MCF 10A (cell line): ENCODE measurements around the gene CHEK2. TPM values are rescaled to one million over a fixed set of nuclear protein-coding genes. Genes with fewer than 3 reads are reported as not detected.
A peak's percentile ranks its signal among the peaks of the same experiment; 100 is the strongest.

ENCODE experiments used
- BruUV-seq: library from RNA; stranded (reverse); fragments of 400-500 nt; replicated peaks from 2 replicates; lab custom pipeline; 2021; lab: Mats Ljungman, UMichigan
- CTCF ChIA-PET: fragments of 300-600 bp; sonication (Branson Sonifier 250); formaldehyde crosslinking; extraction: SDS; loops from one replicate; lab custom pipeline; 2021; ENCODE audit warnings: antibody characterized with exemption, inconsistent platforms; lab: Yijun Ruan, JAX
- POLR2A ChIA-PET: fragments of 300-600, 350-650 bp; sonication (Branson Sonifier 250); formaldehyde crosslinking; extraction: SDS; loops from one replicate; lab custom pipeline; 2020; ENCODE audit warnings: antibody characterized with exemption, inconsistent platforms; lab: Yijun Ruan, JAX
- DNase-seq: peaks from one replicate; pipeline ENCODE4 v3.0.0-alpha.2; 2018; ENCODE audit not compliant: unreplicated experiment
- H3K27ac Mint-ChIP-seq: one replicate; pipeline ENCODE4 v1.8.0; 2022; ENCODE audit warnings: mild to moderate bottlenecking, low read depth, mixed read lengths; ENCODE audit not compliant: unreplicated experiment
- H3K27me3 Mint-ChIP-seq: one replicate; pipeline ENCODE4 v1.8.0; 2022; ENCODE audit warnings: mixed read lengths; ENCODE audit not compliant: insufficient read depth, unreplicated experiment
- H3K36me3 Mint-ChIP-seq: one replicate; pipeline ENCODE4 v1.8.0; 2022; ENCODE audit warnings: mild to moderate bottlenecking, moderate library complexity, mixed read lengths; ENCODE audit not compliant: insufficient read depth, unreplicated experiment
- H3K4me1 Mint-ChIP-seq: one replicate; pipeline ENCODE4 v1.8.0; 2022; ENCODE audit warnings: mixed read lengths; ENCODE audit not compliant: insufficient read depth, unreplicated experiment
- H3K4me3 Mint-ChIP-seq: one replicate; pipeline ENCODE4 v1.8.0; 2022; ENCODE audit warnings: mild to moderate bottlenecking, moderate library complexity, mixed read lengths; ENCODE audit not compliant: unreplicated experiment
- H3K9me3 Mint-ChIP-seq: one replicate; pipeline ENCODE4 v1.8.0; 2022; ENCODE audit warnings: mixed read lengths; ENCODE audit not compliant: unreplicated experiment
- intact Hi-C: fragments of 100-400 bp; cut with micrococcal nuclease; formaldehyde crosslinking; loops from 2 replicates; pipeline ENCODE4 v1.14.1; 2022
- total RNA-seq: library from RNA; stranded (reverse); gene quantifications from 2 replicates; pipeline ENCODE4 v1.2.3, GENCODE V29; 2022
- TF ChIP-seq, protein P1 (sequence below): fragments of 200-600 bp; IDR thresholded peaks from one replicate; pipeline ENCODE4 v1.8.0; 2022; ENCODE audit warnings: antibody characterized with exemption, mild to moderate bottlenecking; ENCODE audit not compliant: unreplicated experiment

The CHEK2 gene
- total RNA-seq, 1 experiment from 2014 or later: 18.8 TPM

DNA sequence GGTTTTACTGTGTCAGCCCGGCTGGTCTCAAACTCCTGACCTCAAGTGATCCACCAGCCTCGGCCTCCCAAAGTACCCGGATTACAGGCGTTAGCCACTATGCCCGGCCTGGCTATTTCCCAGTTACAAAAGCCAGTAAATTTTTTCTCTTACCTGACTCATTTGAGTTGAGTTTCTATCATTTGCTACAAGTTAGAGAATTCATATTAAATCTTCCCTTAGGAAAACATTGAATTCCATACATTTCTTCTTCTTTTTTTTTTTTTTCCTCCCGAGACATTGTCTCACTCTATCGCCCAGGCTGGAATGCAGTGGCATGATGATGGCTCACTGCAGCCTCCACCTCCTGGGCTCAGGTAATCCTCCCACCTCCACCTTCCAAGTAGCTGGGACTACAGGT lies 26.0 kb downstream of the CHEK2 start:
- BruUV-seq: no TSS peak
- intact Hi-C loops: no loop called here
- no peaks in the 10 kb centered on the region for H3K27me3 Mint-ChIP-seq
- no peak for DNase-seq
- H3K4me3 Mint-ChIP-seq: no peak overlapping the region
- H3K4me1 Mint-ChIP-seq: peaks cover 24% of the 10 kb centered on the region
- peaks cover 35% of the 10 kb centered on the region for H3K36me3 Mint-ChIP-seq
- no peak overlapping the region for H3K27ac Mint-ChIP-seq
- ChIA-PET CTCF (no interaction called here), POLR2A (interaction anchor here (0.6 kb wide), 1 partner anchor 16 kb away, joined by 3 read pairs; no protein-coding TSS in a partner anchor)
- H3K9me3 Mint-ChIP-seq: no peaks in the 10 kb centered on the region
- TF ChIP-seq, protein P1, sequence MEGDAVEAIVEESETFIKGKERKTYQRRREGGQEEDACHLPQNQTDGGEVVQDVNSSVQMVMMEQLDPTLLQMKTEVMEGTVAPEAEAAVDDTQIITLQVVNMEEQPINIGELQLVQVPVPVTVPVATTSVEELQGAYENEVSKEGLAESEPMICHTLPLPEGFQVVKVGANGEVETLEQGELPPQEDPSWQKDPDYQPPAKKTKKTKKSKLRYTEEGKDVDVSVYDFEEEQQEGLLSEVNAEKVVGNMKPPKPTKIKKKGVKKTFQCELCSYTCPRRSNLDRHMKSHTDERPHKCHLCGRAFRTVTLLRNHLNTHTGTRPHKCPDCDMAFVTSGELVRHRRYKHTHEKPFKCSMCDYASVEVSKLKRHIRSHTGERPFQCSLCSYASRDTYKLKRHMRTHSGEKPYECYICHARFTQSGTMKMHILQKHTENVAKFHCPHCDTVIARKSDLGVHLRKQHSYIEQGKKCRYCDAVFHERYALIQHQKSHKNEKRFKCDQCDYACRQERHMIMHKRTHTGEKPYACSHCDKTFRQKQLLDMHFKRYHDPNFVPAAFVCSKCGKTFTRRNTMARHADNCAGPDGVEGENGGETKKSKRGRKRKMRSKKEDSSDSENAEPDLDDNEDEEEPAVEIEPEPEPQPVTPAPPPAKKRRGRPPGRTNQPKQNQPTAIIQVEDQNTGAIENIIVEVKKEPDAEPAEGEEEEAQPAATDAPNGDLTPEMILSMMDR: no peak

DNA sequence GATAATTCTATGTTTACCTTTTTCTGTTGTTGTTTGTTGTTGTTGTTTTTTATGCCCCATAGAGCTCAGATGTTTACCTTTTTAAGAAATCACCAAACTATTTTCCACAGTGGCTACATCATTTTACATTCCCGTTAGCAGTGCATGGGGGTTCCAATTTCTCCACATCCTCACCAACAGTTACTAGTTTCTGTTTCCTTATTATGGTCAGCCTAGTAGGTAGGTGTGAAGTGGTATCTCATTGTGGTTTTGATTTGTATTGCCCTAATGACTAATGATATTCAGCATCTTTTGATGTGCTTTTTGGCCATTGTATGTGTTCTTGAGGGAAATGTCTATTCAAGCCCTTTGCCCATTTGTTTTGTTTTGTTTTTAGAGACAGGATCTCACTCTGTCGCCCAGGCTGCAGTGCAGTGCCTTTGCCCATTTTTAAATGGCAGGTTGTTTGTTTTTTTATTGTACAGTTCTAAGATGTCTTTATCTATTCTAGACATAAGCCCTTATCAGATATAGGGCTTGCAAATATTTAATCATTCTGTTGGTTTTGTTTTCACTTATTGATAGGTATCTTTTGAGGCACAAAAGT lies 27.5 kb downstream of the CHEK2 start:
- H3K36me3 Mint-ChIP-seq: peaks cover 25% of the 10 kb centered on the region
- POLR2A ChIA-PET: interaction anchor here (0.9 to 1.2 kb wide), 2 partner anchors 9 to 87 kb away, joined by 3 to 5 read pairs; partner anchors contain the start of gene XBP1
- intact Hi-C loops: no loop called here
- no TSS peak for BruUV-seq
- CTCF ChIA-PET: interaction anchor here (0.8 to 1.1 kb wide), 2 partner anchors 16 to 19 kb away, joined by 3 read pairs; no protein-coding TSS in a partner anchor
- no peaks in the 10 kb centered on the region for H3K27me3 Mint-ChIP-seq
- TF ChIP-seq, protein P1: no peak
- no peak overlapping the region for H3K4me3 Mint-ChIP-seq
- H3K9me3 Mint-ChIP-seq: no peaks in the 10 kb centered on the region
- H3K27ac Mint-ChIP-seq: peak overlapping the region; percentile 23
- DNase-seq: no peak
- peaks cover 29% of the 10 kb centered on the region for H3K4me1 Mint-ChIP-seq

DNA sequence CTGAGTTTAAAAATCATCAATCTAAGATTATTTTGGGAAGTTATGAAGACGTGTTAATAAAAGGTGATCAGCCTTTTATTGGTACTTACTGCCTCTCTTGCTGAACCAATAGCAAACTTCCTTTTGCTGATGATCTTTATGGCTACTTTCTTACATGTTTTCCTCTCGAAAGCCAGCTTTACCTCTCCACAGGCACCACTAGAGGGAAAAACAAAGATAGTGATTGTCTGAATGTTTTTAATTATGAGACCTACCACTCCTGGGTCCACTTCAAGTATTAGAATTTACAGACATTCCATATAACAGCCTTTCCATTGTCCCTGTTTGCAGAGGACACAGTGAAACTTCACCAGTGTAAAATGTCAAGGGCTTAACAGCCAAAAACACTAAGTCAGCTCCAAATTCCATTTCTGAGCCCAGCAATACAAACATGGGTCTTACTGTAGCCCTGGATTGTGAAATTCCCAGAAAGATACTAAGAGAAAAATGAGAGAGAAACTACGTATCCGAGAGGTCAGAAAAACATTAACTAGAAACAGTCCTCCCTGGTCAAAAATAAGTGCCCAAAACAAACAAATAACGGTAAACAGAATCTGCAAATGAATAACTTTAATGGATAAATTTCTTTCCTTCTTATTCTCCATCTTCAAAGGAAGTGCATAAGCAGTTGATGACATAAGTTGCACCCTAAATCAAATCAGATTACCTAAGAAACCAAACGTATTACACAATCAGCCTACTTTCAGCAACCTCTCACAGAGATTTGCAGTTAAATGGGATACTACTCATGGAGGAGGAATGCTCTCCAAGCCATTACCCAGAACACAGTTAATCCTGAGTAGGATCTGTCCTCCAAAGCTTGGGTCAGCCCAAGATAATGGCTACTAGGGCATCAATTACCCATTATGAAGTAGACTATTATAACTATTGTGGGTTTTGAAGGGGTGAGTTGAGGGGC lies 29.5 kb downstream of the CHEK2 start:
- ChIA-PET CTCF (interaction anchor here (0.5 kb wide), 1 partner anchor 80 kb away, joined by 3 read pairs; no protein-coding TSS in a partner anchor), POLR2A (interaction anchor here (0.6 to 4.6 kb wide), 9 partner anchors 9 to 111 kb away, joined by 3 to 24 read pairs (median 3); partner anchors contain the start of genes CCDC117, CHEK2, HSCB and XBP1)
- Mint-ChIP-seq H3K9me3 (no peaks in the 10 kb centered on the region), H3K27me3 (no peaks in the 10 kb centered on the region), H3K36me3 (peaks cover 20% of the 10 kb centered on the region), H3K4me1 (peaks cover 29% of the 10 kb centered on the region), H3K4me3 (peak overlapping the region; percentile 55), H3K27ac (peak overlapping the region; percentile 91)
- intact Hi-C loops: loop anchor here (2.0 kb wide), 2 partner anchors 31 to 61 kb away; partner anchors contain the start of genes CCDC117 and HSCB
- TF ChIP-seq, protein P1: no peak
- DNase-seq: peak; percentile 88
- BruUV-seq: no TSS peak
